ENCODE measurements around the gene ANKZF1.
"Not testable (repeated sequence)": the region's sequence is repeated elsewhere in the genome, so short reads cannot be mapped to it uniquely, and the experiment has no call there.

Gene ANKZF1

DNA sequence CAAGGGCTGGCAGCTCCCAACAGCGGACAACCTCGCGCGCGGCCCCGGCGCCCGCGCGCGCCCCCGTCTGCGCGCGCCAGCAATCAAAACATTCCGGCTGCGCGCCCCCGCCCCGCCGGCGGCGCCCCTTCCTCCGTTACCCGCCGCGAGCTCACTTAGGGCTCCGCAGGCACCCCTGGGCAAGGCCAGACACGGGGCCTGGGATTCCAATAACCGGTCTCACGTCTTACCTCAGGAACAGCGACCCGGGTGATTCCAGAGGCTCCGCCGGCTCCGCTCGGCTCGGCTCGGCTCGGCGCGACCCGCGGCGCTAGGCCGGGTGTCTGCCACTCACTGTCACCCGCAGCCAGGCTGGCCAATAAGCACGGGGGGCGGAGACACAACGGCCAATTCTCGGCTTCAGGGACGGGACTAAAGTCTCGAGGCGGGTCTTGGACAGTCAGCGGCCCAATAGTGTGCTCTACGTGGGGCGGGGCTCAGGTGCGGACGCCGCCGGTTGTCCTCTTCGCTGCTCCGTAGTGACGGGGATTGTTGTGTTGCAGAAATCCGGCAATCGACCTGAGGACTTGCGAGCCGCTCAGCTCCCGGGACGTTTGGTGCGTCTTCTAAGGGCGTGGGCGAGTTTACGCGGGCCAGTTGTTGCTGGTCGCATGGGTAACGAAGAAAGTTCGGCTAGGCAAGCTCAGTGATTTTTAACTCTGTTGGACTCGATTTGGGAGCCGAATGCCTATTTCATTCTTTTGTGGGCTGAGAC lies at the start of gene ANKZF1, which contains the start of gene ATG9A:
Gene ANKZF1 (plus strand): TSS at position 502 of the 754 bp plus-strand sequence. CDS start 452 bp downstream, outside the sequence.
Gene ATG9A (minus strand): TSS at position 332 of the 754 bp plus-strand sequence. CDS start 1,612 bp downstream, outside the sequence.
- DNase-seq (ENCODE audit: low spot score), result peak; percentile 99

- no peak for DNase-seq (ENCODE audit: low spot score)
Measured at GRCh38 chr2:219180961-219181360, 48.6 kb upstream of the ANKZF1 start.

- no peak for DNase-seq (ENCODE audit: low spot score)
Measured at GRCh38 chr2:219181531-219181930, 48.1 kb upstream of the ANKZF1 start.

GRCh38 chr2:219182331-219183150 lies 47.1 kb upstream of the ANKZF1 start:
- no peak for DNase-seq (ENCODE audit: low spot score)

- no peak for DNase-seq (ENCODE audit: low spot score)
Measured at GRCh38 chr2:219183151-219183772, 46.3 kb upstream of the ANKZF1 start.

GRCh38 chr2:219184121-219184520 lies 45.5 kb upstream of the ANKZF1 start:
- DNase-seq (ENCODE audit: low spot score), result no peak

DNA sequence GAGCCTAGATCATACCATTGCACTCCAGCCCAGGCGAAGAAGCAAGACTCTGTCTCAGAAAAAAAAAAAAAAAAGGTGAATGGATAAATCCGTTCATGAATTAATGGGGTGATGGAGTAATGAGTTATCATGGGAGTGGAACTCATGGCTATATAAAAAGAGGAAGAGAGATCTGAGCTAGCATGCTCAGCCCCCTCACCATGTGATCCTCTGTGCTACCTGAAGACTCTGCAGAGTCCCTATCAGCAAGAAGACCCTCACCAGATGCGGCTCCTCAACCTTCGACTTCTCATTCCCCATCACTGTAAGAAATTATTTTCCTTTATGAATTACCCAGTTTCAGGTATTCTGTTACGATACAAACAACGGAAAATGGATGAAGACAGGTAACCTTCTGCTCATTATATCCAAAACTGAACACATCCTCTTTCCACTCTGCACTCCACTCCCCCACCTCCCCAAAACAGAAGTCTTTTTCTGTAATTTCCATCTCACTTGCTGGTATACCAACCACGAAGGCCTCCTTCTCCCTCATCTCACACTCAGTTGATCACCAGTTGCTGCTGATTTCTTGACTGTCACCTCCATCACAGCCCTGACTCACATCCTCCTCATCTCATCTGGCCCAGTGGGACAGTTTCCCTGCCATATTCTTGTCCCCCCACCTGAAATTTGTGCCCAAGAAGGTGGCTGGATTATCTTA lies 42.7 kb upstream of the ANKZF1 start:
- DNase-seq (ENCODE audit: low spot score), result no peak

GRCh38 chr2:219197388-219197787 lies 32.2 kb upstream of the ANKZF1 start:
- DNase-seq (ENCODE audit: low spot score), result no peak

DNA sequence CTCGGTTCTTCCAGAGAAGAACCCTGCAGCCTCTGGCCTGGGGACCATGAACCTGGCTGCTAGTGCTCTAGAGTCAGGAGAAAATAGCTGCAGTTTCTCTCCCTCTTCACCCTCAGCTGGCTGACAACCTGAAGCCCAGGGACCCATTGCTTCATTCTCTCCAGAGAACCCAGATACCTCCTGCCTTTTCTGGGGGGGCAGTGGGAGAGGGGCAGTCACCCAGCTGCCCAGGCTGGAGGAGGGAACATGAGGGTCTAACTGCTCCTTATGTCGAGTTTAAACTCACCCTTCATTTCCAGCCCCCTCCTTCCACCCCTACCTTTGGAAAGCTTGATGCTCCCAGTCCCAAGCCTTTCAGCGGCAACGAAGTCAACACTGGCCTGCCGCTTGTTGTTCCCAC lies 30.6 kb upstream of the ANKZF1 start:
- DNase-seq (ENCODE audit: low spot score), result no peak

DNA sequence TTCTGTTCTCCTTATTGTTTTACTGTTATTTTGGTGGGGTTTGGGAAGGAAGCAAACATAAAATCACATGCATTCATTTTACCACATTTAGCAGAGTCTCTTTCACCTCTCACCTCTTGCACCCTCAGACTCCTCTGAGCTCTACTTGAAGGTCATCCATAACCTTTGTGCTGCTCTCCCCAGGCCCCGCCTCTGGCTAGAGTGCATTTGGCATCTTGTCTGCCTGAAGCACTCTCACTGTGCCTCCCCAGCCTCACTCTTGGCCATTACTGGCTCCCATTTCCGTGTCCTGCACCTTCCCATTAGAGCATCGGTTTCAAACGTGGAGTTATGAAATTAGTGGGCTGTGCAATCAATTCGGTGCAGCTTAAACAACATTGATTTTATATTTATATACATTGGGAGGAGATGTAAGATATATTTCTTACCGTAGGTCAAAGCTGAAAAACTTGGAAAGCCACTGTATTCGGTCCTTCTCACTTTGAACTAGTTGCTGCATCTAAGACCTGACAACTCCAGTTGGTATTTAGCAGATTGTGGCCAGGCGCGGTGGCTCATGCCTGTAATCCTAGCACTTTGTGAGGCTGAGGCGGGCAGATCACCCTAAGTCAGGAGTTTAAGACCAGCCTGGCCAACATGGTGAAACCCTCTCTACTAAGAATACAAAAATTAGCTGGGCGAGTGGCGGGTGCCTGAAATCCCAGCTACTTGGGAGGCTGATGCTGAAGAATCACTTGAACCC lies 30.0 kb upstream of the ANKZF1 start:
- DNase-seq (ENCODE audit: low spot score), result no peak

DNA sequence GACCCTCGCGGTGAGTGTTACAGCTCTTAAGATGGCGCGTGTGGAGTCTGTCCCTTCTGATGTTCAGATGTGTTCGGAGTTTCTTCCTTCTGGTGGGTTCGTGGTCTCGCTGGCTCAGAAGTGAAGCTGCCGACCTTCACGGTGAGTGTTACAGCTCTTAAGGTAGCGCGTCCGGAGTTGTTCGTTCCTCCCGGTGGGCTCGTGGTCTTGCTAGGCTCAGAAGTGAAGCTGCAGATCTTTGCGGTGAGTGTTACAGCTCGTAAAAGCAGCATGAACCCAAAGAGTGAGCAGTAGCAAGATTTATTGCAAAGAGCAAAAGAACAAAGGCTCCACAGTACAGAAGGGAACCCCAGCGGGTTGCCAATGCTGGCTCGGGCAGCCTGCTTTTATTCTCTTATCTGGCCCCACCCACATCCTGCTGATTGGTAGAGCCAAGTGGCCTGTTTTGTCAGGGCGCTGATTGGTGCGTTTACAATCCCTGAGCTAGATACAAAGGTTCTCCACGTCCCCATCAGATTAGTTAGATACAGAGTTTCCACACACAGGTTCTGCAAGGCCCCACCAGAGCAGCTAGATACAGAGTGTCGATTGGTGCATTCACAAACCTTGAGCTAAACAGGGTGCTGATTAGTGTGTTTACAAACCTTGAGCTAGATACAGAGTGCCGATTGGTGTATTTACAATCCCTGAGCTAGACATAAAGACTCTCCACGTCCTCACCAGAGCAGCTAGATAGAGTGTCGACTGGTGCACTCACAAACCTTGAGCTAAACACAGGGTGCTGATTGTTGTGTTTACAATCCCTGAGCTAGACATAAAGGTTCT lies 28.9 kb upstream of the ANKZF1 start:
- DNase-seq (ENCODE audit: low spot score), result not testable (repeated sequence)

DNA sequence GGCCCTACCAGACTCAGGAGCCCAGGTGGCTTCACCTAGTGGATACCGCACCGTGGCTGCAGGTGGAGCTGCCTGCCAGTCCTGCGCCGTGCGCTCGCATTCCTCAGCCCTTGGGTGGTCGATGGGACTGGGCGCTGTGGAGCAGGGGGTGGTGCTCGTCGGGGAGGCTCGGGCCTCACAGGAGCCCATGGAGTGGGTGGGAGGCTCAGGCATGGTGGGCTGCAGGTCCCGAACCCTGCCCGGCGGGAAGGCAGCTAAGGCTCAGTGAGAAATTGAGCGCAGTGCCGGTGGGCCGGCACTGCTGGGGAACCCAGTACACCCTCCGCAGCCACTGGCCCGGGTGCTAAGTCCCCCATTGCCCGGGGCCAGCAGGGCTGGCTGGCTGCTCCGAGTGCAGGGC lies 28.3 kb upstream of the ANKZF1 start:
- not testable (repeated sequence) for DNase-seq (ENCODE audit: low spot score)

GRCh38 chr2:219204425-219205164 lies 25.0 kb upstream of the ANKZF1 start:
- DNase-seq (ENCODE audit: low spot score), result no peak

DNA sequence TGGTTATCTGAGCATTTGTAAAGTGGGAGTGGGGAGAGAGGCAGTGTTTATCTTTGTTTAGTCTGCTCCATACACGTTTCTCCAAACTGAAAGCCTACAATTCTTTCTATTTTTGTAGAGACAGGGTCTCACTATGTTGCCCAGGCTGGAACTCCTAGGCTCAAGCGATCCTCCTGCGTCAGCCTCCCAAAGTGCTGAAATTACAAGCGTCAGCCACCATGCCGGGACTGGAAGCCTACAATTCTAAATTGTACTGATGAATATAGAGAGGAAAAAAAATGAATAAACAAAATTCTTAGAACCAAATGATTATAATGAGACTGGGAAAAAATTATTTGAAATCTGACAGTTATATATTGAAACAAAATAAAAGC lies 24.5 kb upstream of the ANKZF1 start:
- no peak for DNase-seq (ENCODE audit: low spot score)

DNA sequence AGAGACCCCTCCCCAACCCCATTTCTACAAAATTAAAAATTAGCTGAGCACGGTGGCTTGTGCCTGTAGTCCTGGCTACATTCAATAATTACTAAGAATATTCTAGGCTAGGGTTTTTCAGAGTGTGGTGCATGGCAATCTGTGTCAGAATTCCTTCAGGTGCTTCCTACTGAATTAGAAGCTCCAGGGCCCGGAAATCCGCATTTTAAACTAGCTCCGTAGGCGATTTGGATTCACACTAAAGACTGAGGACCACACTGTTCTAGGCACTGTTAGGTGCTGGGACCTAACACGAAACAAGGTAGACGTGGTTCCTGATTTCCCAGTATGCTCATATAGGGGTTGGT lies 23.7 kb upstream of the ANKZF1 start:
- no peak for DNase-seq (ENCODE audit: low spot score)

DNA sequence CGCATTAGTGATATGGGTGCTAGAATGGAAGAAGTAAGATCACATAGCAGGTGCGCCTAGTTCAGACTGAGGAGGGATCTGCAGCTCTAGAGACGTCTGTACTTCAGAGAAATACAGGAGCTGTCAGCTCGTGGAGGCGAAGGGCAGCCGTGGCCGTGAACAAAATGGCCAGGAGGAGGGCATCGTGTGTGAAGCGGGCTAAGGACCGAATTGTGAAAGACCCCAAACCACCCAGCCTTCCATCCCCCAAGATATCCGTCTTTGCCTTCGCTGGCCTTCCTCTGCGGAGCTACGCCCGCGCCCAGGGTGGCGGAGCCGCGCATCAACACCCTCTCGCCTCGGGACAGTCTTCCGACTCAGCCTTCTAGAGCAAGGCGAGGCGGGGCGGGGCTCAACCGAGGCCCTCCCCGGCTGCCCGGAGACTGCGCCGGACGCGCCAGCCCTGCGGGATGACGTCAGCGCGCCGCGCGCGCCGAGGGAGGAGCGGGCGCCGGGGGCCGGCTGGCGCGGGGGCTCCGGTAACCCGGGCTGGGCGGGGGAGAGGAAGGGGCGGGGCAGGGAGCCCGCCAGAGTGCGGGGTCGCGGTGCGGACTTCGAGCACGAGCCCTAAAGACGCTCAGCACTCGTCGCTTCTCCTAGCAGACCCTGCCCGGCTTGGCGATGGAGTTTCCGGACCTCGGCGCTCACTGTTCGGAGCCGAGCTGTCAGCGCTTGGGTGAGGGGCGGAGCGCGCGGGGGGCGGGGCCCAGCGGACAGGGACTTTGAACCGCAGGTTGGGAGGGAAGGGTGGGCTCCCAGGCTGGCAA lies 23.1 kb upstream of the ANKZF1 start, which contains the start of gene ZFAND2B:
Gene ZFAND2B (plus strand): TSS at position 455 of the 806 bp plus-strand sequence. CDS start 206 bp downstream, at position 661.
- peak; percentile 99 for DNase-seq (ENCODE audit: low spot score)

GRCh38 chr2:219207134-219207883 lies 22.3 kb upstream of the ANKZF1 start:
- no peak for DNase-seq (ENCODE audit: low spot score)

Data from AG08395 (cell line).